K562 (cell line): ENCODE data around the gene BCCIP. TPM values are rescaled to one million over a fixed set of nuclear protein-coding genes. Genes with fewer than 3 reads are reported as not detected.

ENCODE experiments used
- ATAC-seq: fragments of 200-7000 bp; cut with Tn5 transposase; 3 replicates; pipeline ENCODE4 v1.9.1; 2020; ENCODE audit warnings: moderate library complexity
- BruUV-seq: library from RNA; stranded (reverse); fragments of 400-500 nt; replicated peaks from 2 replicates; lab custom pipeline; 2021; lab: Mats Ljungman, UMichigan
- CTCF ChIA-PET: fragments of 300-600 bp; formaldehyde crosslinking; extraction: SDS; loops from one replicate; lab custom pipeline; 2021; ENCODE audit warnings: low intra/inter-chr PET ratio; lab: Yijun Ruan, JAX
- POLR2A ChIA-PET: fragments of 300-600, 350-650 bp; sonication (Branson Sonifier 250); formaldehyde crosslinking; extraction: SDS; loops from one replicate; lab custom pipeline; 2021; ENCODE audit warnings: antibody characterized with exemption, inconsistent platforms; lab: Yijun Ruan, JAX
- DNase-seq, 4 experiments: peaks; one replicate each; pipeline versions ENCODE4 v3.0.0 to v3.0.0-alpha.2; 2011 to 2018; ENCODE audit warnings: low spot score in 3 of 4, mixed read lengths in 3 of 4; ENCODE audit errors: extremely low read depth in 1 of 4
- FAIRE-seq: peaks from 2 replicates; lab custom pipeline; 2011; peaks lifted over from hg19 to GRCh38; lab: Jason Lieb, UNC
- H2AFZ ChIP-seq: 2 replicates; pipeline ENCODE4 v1.6.0; 2011; ENCODE audit warnings: low read depth, low read length, control low read depth, inconsistent platforms
- H3K27ac ChIP-seq: fragments of 200-600 bp; 3 replicates; pipeline ENCODE4 v1.8.0; 2011; ENCODE audit warnings: low read depth, mild to moderate bottlenecking, control low read depth, inconsistent platforms, low read length, moderate library complexity, mixed read lengths; ENCODE audit errors: extremely low read depth
- H3K27me3 ChIP-seq, 2 experiments: fragments of 300-600 bp in 1 of 2; 2 replicates in 1 of 2; 3 replicates in 1 of 2; pipeline versions ENCODE4 v1.6.0 to v1.8.0; 2011; ENCODE audit warnings: inconsistent platforms in 2 of 2, low read length in 2 of 2, mild to moderate bottlenecking in 1 of 2, mixed read lengths in 1 of 2, moderate library complexity in 1 of 2; ENCODE audit not compliant: control insufficient read depth in 2 of 2, insufficient read depth in 2 of 2
- H3K36me3 ChIP-seq: fragments of 300-600 bp; 3 replicates; pipeline ENCODE4 v1.8.0; 2011; ENCODE audit warnings: mild to moderate bottlenecking, low read length, inconsistent platforms; ENCODE audit not compliant: control insufficient read depth, insufficient read depth
- H3K4me1 ChIP-seq, 2 experiments: fragments of 200-600 bp in 1 of 2; replicated peaks in 1 of 2; 2 replicates in 1 of 2; 3 replicates in 1 of 2; pipeline versions ENCODE4 v1.5.1 to v1.8.0; 2011; ENCODE audit warnings: inconsistent platforms in 2 of 2, low read length in 2 of 2, mild to moderate bottlenecking in 1 of 2, mixed read lengths in 1 of 2, moderate library complexity in 1 of 2; ENCODE audit not compliant: control insufficient read depth in 2 of 2, insufficient read depth in 2 of 2
- H3K4me2 ChIP-seq: 2 replicates; pipeline ENCODE4 v1.6.1; 2011; ENCODE audit warnings: low read length, control low read depth, inconsistent platforms, mixed read lengths; ENCODE audit not compliant: insufficient read depth
- H3K4me3 ChIP-seq: fragments of 200-600 bp; sonication (generic), shearing (Covaris generic); 2 replicates; pipeline ENCODE4 v1.5.1; 2016; ENCODE audit warnings: control low read depth, inconsistent platforms
- H3K79me2 ChIP-seq: fragments of 200-600 bp; 3 replicates; pipeline ENCODE4 v1.8.0; 2011; ENCODE audit warnings: low read length, inconsistent platforms; ENCODE audit not compliant: control insufficient read depth, insufficient read depth
- H3K9ac ChIP-seq, 2 experiments: 2 replicates each; pipeline versions ENCODE4 v1.6.0 to v1.6.1; 2011; ENCODE audit warnings: low read depth in 2 of 2, low read length in 2 of 2, control low read depth in 1 of 2, inconsistent platforms in 1 of 2, mild to moderate bottlenecking in 1 of 2, mixed read lengths in 1 of 2; ENCODE audit not compliant: insufficient read depth in 1 of 2
- H3K9me1 ChIP-seq: one replicate; pipeline ENCODE4 v1.6.0; 2011; ENCODE audit warnings: inconsistent platforms, mild to moderate bottlenecking, low read length, moderate library complexity; ENCODE audit not compliant: control insufficient read depth, insufficient read depth
- H3K9me3 ChIP-seq: replicated peaks from 2 replicates; pipeline ENCODE4 v1.5.1; 2011; ENCODE audit warnings: low read depth, low read length, inconsistent platforms; ENCODE audit not compliant: control insufficient read depth, insufficient read depth
- H4K20me1 ChIP-seq: replicated peaks from 2 replicates; pipeline ENCODE4 v1.6.1; 2011; ENCODE audit warnings: low read length, inconsistent platforms, mixed read lengths; ENCODE audit not compliant: control insufficient read depth, insufficient read depth
- ARID2 ChIP-seq: fragments of 450-650 bp; IDR thresholded peaks from 2 replicates; pipeline ENCODE4 v1.6.1; 2017; ENCODE audit warnings: antibody characterized with exemption, mild to moderate bottlenecking
- BCL6 ChIP-seq: fragments of 250-450 bp; sonication (Bioruptor Pico); IDR thresholded peaks from 2 replicates; pipeline ENCODE4 v1.4.0; 2020
- CBFB ChIP-seq: sonication (generic); formaldehyde crosslinking; IDR thresholded peaks from 2 replicates; pipeline ENCODE4 v1.4.0; 2020; ENCODE audit warnings: mild to moderate bottlenecking, missing genetic modification reagents
- NCOA6 ChIP-seq: fragments of 450-650 bp; IDR thresholded peaks from 2 replicates; pipeline ENCODE4 v1.6.1; 2017; ENCODE audit warnings: mild to moderate bottlenecking
- PBX2 ChIP-seq, 2 experiments: IDR thresholded peaks in 1 of 2; conservative IDR thresholded peaks in 1 of 2; 2 replicates each; pipeline ENCODE4 v1.6.1; 2016; ENCODE audit warnings: low read depth in 2 of 2, mild to moderate bottlenecking in 1 of 2, missing compliant biosample characterization in 1 of 2, missing genetic modification characterization in 1 of 2, moderate library complexity in 1 of 2
- ZNF740 ChIP-seq, 3 experiments: fragments of 200-800 bp in 1 of 3; sonication (Bioruptor generic) in 1 of 3; sonication (generic) in 1 of 3; formaldehyde crosslinking in 1 of 3; IDR thresholded peaks; 2 replicates each; pipeline versions ENCODE4 v1.6.1 to v1.8.0; 2016 to 2022; ENCODE audit warnings: mild to moderate bottlenecking in 2 of 3, missing compliant biosample characterization in 2 of 3, missing genetic modification characterization in 2 of 3, missing genetic modification reagents in 1 of 3
- WGBS: fragments of 100-300 bp; shearing (Covaris generic); methylation state at CpG from one replicate; pipeline ENCODE4 v1.1.6; 2016; ENCODE audit warnings: low coverage, mixed read lengths; ENCODE audit not compliant: insufficient coverage; ENCODE audit errors: missing lambda C conversion rate; 5-methylcytosine and 5-hydroxymethylcytosine counted together
- in situ Hi-C: fragments of 300-500 bp; cut with MboI; formaldehyde crosslinking; loops from 4 replicates; pipeline ENCODE4 v1.15.0; 2018; ENCODE audit warnings: inconsistent platforms, mixed read lengths
- intact Hi-C: fragments of 100-400 bp; cut with micrococcal nuclease; formaldehyde crosslinking; loops from 2 replicates; pipeline ENCODE4 v1.14.2; 2022
- polyA plus RNA-seq, 8 experiments: library from polyadenylated mRNA; depleted of rRNA in 4 of 8; stranded (reverse) in 5 of 8; unstranded in 3 of 8; fragments of >200 nt; fragmentation: Nextera tagmentation in 2 of 8; fragmentation: Illumina TruSeq in 1 of 8; extraction: Ambion mirVana in 2 of 8; extraction: Trizol in 1 of 8; gene quantifications; 2 replicates each; pipeline versions ENCODE4 v1.2.1 to v1.2.3, GENCODE V29; 2011 to 2014; ENCODE audit warnings: inconsistent platforms in 1 of 8, missing spikeins in 1 of 8
- total RNA-seq, 7 experiments: library from RNA; depleted of rRNA in 6 of 7; stranded (reverse); fragments of >200 nt in 6 of 7; fragmentation: Illumina TruSeq in 2 of 7; extraction: Trizol in 2 of 7; gene quantifications; 2 replicates each; pipeline versions ENCODE4 v1.2.1 to v1.2.3, GENCODE V29; 2011 to 2021; ENCODE audit warnings: low replicate concordance in 1 of 7

Gene BCCIP
- total and polyA plus RNA-seq, 9 of the 15 experiments (the other 6 are each of a cell fraction or from before 2014, with no cell fraction given), result 95.1 to 204 (median 163) TPM

GRCh38 chr10:125843603-125844329 is 20.4 kb downstream of the BCCIP start:
- no peak overlapping the region for H3K9ac ChIP-seq
- ChIA-PET CTCF (no interaction called here), POLR2A (interaction anchor here (0.5 to 3.0 kb wide), 5 partner anchors 8 to 858 kb away, joined by 3 to 10 read pairs (median 3); no protein-coding TSS in a partner anchor)
- no peaks in the 10 kb centered on the region for H3K27me3 ChIP-seq
- DNase-seq, result no peak
- no peak for FAIRE-seq
- H3K4me2 ChIP-seq, result no peak overlapping the region
- ATAC-seq, result no peak
- in situ Hi-C loops (no loop called here), intact Hi-C loops (no loop called here)
- no peaks in the 10 kb centered on the region for H3K9me3 ChIP-seq
- peaks cover 61% of the 10 kb centered on the region for H3K36me3 ChIP-seq
- no peak overlapping the region for H3K4me3 ChIP-seq
- no peaks in the 10 kb centered on the region; a peak in 1 of 5 replicates for H3K4me1 ChIP-seq
- TF ChIP-seq ZNF740 (CRISPR knock-in tag; IDR thresholded peaks at IDR 0.05) (no peak), ZNF740 (tag; IDR thresholded peaks at IDR 0.05) (no peak), NCOA6 (no peak), PBX2 (CRISPR knock-in tag; IDR thresholded peaks at IDR 0.05; ENCODE audit: low read depth) (no peak), PBX2 (tag; conservative IDR thresholded peaks at IDR 0.05; ENCODE audit: low read depth) (no peak), BCL6 (CRISPR knock-in tag) (no peak), CBFB (CRISPR knock-in tag) (no peak), ARID2 (no peak)
- 88% methylated on average over 5 of the region's 9 CpGs for WGBS
- H3K9me1 ChIP-seq, result no peaks in the 10 kb centered on the region
- H3K79me2 ChIP-seq, result no peaks in the 10 kb centered on the region
- no TSS peak for BruUV-seq
- no peak overlapping the region for H3K27ac ChIP-seq
- 0 out of 2 replicates have a peak, but pooled peaks cover 4% of the 10 kb centered on the region for H4K20me1 ChIP-seq
- no peak overlapping the region for H2AFZ ChIP-seq
